GM08714 (cell line): ENCODE data around the gene DMRTC2.

Experiments
- H3K4me3 ChIP-seq: fragments of 200-500 bp; sonication (Bioruptor generic); 2 replicates; pipeline ENCODE4 v1.5.1; 2014; ENCODE audit warnings: mild to moderate bottlenecking, low read length, inconsistent platforms
- ZNF274 ChIP-seq: IDR thresholded peaks from 2 replicates; pipeline ENCODE4 v1.6.1; 2012; ENCODE audit warnings: mild to moderate bottlenecking, low read depth, low read length

Gene DMRTC2

DNA sequence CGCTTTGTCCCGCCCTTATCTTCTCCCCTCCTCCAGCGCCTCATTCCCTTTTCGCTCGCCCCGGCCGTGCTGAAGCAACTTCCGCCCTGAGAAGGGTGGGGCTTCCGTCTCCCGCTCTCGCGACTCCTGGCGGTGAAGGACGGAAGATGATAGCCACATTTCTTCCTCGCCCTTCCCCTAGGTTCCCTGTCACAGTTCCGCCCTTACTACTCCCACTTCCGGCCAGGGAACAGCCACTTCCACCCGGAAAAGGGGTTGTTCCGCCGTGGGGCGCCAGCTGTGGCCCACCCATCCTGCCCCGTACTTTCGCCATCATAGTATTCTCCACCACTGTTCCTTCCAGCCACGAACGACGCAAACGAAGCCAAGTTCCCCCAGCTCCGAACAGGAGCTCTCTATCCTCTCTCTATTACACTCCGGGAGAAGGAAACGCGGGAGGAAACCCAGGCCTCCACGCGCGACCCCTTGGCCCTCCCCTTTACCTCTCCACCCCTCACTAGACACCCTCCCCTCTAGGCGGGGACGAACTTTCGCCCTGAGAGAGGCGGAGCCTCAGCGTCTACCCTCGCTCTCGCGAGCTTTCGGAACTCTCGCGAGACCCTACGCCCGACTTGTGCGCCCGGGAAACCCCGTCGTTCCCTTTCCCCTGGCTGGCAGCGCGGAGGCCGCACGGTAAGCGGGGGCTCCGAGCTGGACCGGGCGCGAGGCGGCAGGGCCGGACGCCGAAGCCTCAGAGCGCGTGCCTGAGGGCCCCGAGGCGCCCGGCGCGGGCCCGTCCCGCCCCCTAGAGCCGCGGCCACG lies 15.0 kb downstream of the DMRTC2 start, which contains the start of gene RPS19:
Gene RPS19 (plus strand): TSS at position 638 of the 801 bp plus-strand sequence. CDS start 520 bp downstream, outside the sequence.
- TF ChIP-seq ZNF274, result no peak
- H3K4me3 ChIP-seq, result peak within 1 kb of the TSS; percentile 92

DNA sequence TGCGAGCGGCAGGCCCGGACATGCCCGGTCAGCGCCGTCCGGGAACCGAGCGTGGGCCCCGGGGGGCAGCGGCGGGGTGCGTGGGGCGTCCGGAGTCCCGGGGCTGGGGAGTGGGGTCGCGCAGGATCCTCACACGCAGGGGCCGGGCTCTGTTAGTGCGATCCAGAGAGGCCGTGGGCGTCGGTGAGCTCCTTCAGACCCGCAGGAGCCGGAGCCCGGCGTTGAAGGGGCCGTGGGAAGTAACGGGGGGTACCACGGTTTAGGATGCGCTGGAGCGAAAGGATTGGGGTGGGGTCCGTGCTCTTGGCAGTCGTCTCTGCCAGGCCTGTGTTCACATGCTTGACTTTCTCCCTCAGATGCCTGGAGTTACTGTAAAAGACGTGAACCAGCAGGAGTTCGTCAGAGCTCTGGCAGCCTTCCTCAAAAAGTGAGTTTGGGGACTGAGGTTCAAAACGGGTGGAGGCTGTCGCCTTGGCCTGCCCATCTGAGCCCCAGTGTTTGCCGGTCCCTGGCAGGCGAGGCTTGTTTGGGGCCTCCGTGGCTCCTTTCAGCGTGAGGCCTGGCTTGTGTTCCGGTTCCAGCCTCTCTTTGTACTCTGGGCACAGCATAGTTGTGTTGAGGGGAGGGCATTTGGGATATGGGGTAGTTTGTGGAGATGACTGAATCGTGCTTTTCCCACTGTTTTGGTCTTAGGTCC lies 15.7 kb downstream of the DMRTC2 start:
- peak overlapping the region; percentile 92 for H3K4me3 ChIP-seq
- TF ChIP-seq ZNF274, result no peak

DNA sequence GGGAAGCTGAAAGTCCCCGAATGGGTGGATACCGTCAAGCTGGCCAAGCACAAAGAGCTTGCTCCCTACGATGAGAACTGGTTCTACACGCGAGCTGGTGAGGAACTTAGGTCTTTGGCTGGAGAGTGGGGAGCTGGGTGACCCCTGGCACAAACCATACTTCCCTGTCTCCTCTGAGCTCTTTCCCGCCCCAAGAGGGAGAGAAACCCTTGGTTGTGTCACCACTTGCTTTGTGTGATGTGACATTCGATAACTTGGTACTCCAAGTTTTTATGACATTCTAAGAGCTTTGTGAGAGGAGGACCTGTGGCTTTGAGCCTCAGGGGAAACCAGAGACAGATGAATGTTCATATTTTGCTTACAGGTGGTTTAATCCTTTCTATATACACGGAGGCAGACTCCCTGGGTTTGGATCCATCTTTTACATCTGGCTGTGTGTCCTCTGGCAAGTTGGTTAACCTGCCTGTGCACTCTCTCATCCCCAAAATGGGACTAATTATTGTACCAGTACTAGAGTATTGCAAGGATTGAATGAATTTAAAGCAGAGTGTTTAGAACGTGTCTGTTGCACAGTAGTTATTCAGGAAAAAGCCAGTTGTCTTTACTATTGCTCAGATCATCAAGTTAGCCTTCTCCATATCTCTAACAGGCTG lies 16.4 kb downstream of the DMRTC2 start:
- no peak for TF ChIP-seq ZNF274
- peak overlapping the region; percentile 92 for H3K4me3 ChIP-seq

DNA sequence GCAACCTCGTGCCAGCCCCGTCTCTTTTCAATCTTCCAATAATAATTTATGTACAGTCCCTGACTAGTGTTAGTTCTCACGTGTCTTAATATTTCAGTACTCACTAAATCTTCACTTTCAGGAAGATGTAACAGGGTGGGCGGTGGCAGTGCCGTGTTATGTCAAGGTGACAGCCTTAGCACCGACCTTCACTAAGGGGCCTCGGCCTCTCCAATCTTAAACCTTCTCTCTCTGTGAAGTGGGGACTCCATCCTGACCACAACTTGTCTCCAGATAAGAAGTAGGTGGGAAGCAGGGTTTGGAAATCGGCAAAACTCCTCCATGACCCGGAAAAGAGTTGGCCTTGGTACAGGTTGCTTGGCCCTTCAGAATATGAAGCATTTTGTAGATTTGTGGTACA lies 17.0 kb downstream of the DMRTC2 start:
- H3K4me3 ChIP-seq, result peak overlapping the region; percentile 92

DNA sequence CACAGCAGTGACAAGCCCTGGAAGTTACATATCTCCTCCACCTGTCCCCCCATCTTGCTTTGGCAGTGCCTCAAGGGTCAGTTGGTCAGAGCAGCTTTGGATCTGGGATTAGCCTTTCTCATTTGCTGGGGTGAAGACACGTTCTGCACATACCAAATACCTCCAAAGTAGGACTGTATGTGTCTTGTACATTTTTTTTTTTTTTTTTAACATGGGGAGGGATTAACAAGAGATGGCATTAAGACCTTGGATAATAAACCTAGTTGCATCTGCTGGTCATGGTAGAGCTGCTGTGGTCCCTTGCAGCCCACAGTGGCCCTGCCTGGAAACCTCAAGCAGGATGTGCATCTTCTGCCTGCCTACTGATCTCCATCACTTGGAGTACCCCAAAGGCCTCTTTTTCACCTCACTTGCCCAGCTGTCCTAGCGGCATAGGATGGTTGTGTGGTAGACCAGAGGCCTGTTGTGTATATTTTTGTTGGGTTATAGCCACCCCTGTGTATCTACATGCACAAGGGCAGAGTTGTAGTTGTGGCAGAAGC lies 17.7 kb downstream of the DMRTC2 start:
- peak overlapping the region; percentile 92; the same call in 1 of the 2 replicates for H3K4me3 ChIP-seq
- no peak for TF ChIP-seq ZNF274

More for the DNA sequence above, 17.0 kb downstream of the DMRTC2 start:
- no peak for TF ChIP-seq ZNF274

DNA sequence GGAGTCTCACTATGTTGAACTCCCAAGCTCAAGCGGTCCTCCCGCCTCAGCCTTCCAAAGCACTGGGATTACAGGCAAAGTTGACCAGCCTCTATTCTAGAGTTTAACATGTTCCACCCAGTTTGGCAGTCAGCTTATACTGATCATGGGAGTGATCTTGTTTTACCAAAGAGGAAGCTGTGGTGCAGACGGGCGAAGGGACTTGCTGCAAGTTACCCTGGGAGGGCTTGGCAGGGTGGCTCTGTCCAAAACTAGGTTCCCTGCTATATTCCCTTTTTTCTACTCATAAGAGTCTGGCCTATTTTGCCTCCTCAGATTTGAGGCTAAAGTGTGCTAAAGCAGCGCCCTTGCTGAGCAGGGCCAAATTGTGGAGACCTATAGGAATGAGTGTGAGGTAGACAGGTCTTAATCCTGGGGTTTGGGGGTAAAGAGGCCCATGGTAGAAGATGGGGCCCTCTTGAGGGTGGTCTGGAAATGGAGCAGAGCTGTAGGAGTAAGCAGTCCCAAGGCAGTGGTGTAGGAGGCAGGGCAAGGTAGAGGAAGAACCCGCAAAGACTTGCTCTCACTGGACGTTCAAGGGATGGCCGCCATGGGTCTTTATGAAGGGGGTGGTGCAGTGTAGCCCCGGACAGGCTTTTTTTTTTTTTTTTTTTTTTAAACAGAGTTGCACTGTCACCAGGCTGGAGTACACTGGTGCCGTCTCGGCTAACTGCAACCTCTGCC lies 18.5 kb downstream of the DMRTC2 start:
- no peak for TF ChIP-seq ZNF274
- H3K4me3 ChIP-seq, result peak overlapping the region; percentile 92; the same call in 1 of the 2 replicates

DNA sequence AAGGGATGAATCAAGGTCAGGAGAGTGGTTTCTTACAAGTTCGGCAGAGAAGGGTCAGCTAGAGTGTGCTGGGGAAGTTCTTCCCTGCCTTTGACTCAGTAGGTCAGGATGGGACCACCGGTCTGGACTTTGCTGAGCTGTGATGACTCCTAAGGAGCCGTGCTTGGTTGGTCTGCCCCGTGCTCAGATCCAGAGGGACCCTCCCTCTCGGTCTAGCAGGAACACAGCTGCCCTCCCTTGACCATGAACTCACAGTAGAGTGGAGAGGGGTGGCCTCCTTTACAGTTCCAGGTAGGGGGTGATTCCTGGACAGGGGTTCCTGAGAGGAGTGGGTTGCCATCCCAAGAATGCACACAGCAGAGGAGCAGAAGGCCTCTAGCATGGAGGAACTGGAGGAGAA lies 19.5 kb downstream of the DMRTC2 start:
- no peak overlapping the region; the same call in 1 of the 2 replicates for H3K4me3 ChIP-seq

DNA sequence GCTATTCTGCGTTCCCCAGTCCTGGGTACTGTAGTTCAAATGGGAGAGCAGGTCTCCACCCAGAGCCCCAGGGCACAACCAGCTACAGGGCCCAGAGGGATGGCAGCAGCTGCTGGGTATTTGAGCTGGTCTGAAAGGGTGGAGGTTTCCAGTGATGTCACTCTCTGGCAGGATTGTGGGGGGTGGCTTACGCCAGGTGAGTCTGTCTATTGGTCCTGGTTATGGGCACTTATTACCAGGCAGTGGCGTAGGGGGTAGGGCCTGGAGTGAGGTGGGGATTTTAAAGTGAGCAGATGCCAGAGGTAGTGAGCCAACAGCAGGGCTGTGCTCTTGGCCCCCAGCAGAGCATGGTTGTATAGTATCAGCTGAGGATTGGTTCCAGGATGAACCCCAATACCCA lies 21.4 kb downstream of the DMRTC2 start:
- H3K4me3 ChIP-seq, result no peak overlapping the region
- TF ChIP-seq ZNF274, result no peak

More for the DNA sequence above, 19.5 kb downstream of the DMRTC2 start:
- TF ChIP-seq ZNF274, result no peak

DNA sequence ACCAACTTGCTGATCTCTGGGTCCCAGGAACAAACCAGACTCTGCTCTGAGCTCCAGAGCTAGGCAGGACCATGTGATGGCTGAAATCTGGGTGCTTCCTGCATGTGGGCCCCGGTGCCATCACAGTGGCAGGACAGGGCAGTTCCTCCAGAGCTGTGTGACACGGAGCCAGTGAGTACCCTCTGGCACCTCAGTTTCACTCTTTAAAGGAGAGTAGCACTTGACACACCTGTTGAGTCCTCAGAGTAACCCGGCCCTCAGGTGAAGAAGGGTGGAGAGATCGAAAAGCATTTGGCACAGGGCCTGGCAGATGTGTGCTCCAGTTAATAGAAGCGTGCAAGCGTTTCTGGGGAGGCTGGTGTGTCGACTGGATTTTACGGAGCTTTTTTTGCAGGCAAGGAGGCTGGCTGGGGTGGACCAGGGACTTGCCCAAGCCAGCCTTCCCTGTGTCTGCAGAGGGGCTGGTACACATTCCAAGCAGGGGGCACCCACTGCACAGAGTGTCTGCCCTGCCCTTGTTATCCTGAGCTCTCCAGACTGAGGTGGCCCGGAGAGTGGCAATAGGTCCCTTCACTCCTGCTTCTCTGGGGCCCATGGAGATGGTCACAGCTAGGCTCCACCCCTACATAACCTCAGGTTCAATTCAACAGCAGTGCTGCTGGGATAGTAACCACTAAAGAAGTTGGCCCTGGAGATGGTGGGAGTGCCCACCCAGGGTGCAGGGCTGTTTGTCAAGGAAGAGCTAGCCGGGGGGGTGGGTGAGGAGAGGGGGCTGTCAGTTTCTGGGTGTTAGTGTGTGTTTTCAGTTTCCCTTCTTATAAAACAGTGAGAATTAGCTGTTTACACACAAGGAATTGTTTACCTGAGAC lies 23.5 kb downstream of the DMRTC2 start:
- no peak for TF ChIP-seq ZNF274
- H3K4me3 ChIP-seq, result no peak overlapping the region

DNA sequence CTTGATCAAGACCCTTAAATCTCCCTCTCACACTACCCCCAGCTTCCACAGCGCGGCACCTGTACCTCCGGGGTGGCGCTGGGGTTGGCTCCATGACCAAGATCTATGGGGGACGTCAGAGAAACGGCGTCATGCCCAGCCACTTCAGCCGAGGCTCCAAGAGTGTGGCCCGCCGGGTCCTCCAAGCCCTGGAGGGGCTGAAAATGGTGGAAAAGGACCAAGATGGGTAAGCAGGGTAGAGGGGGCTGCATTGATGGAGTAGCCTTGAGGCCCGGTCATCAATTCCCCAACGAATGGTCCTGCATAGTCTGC lies 24.1 kb downstream of the DMRTC2 start:
- TF ChIP-seq ZNF274, result no peak
- H3K4me3 ChIP-seq, result no peak overlapping the region

DNA sequence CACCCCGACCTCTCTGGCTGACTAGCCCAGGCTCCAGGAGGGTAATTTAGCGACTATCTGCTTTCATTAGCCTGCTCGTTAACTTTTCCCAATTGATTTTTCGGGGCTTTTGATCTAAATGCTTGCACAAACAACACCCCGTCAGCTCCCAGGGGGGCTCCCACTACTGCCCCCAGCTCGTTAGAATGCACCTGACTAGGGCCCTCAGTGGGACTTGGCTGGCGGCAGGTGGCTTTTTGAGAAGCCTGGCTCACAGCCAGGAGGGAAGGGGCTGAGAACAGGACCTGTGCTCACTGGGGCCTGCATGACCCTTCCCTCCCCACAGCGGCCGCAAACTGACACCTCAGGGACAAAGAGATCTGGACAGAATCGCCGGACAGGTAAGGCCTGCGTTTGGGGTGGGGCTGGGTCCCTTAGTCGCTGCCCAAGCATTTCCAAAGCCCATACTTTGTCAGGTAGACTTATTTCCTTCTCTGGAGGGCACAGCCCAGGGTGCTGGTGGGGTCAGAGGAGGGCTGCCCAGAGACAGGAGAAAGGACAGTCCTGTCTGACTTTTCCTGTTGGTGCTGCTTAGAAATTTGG lies 24.6 kb downstream of the DMRTC2 start:
- no peak overlapping the region for H3K4me3 ChIP-seq
- no peak for TF ChIP-seq ZNF274

DNA sequence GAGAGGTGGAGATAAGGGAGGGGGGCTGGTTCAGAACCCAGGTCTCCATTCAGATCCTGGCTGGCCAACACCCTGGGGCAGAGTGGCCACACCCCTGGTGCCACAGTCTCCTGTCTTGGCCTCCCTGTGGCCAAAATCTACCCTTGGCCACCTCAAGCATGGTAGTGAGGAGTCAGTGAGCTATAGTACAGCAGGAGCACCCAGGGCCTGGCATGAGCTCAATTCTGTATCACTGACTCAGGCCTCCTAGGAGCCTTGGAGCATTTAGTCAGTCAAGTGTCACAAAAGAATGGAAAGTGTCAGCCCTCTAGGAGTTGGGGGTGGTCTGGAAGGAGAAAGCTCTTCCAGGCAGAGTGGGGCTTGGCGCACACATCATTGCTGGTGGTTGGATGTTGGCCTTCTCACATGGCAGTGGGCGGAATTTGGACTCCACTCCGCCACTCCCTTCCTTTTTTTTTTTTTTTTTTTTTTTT lies 25.6 kb downstream of the DMRTC2 start:
- no peak for TF ChIP-seq ZNF274
- H3K4me3 ChIP-seq, result no peak overlapping the region; the same call in 1 of the 2 replicates
